Kidney (tissue), 14 donors: ENCODE results near the gene PIGU. TPM values are rescaled to one million over a fixed set of nuclear protein-coding genes. Genes with fewer than 3 reads are reported as not detected.
"Not testable (repeated sequence)": the region's sequence is repeated elsewhere in the genome, so short reads cannot be mapped to it uniquely, and the experiment has no call there.

Experiments
- DNase-seq, 5 donors: peaks; one replicate each; pipeline ENCODE4 v3.0.0-alpha.2; 2013 to 2020
- FAIRE-seq: peaks from 2 replicates; lab custom pipeline; 2012; peaks lifted over from hg19 to GRCh38; lab: Jason Lieb, UNC
- H3K27ac ChIP-seq, 2 donors: one replicate each; pipeline ENCODE4 v1.7.0; 2013; ENCODE audit warnings: low read depth in 2 of 2, low read length in 2 of 2, inconsistent platforms in 1 of 2
- H3K27me3 ChIP-seq: one replicate; pipeline ENCODE4 v1.7.1; 2013; ENCODE audit warnings: low read length, inconsistent platforms; ENCODE audit not compliant: control insufficient read depth, insufficient read depth
- H3K36me3 ChIP-seq, 3 donors: one replicate each; pipeline versions ENCODE4 v1.7.0 to v1.7.1; 2013; ENCODE audit warnings: low read length in 3 of 3, control low read depth in 1 of 3, inconsistent platforms in 1 of 3; ENCODE audit not compliant: insufficient read depth in 3 of 3, control insufficient read depth in 2 of 3
- H3K4me1 ChIP-seq, 3 donors: one replicate each; pipeline versions ENCODE4 v1.7.0 to v1.7.1; 2013; ENCODE audit warnings: low read length in 3 of 3, inconsistent platforms in 1 of 3, low read depth in 1 of 3; ENCODE audit not compliant: control insufficient read depth in 2 of 3, insufficient read depth in 2 of 3
- H3K4me3 ChIP-seq, 3 donors: one replicate each; pipeline versions ENCODE4 v1.7.0 to v1.8.1; 2013; ENCODE audit warnings: low read length in 3 of 3, control low read depth in 1 of 3, inconsistent platforms in 1 of 3
- H3K9ac ChIP-seq, 3 donors: one replicate each; pipeline versions ENCODE4 v1.7.0 to v1.7.1; 2013; ENCODE audit warnings: low read length in 3 of 3, control low read depth in 1 of 3, inconsistent platforms in 1 of 3
- H3K9me3 ChIP-seq, 3 donors: one replicate each; pipeline versions ENCODE4 v1.7.0 to v1.7.1; 2013; ENCODE audit warnings: low read length in 3 of 3, control low read depth in 1 of 3, inconsistent platforms in 1 of 3; ENCODE audit not compliant: control insufficient read depth in 2 of 3, insufficient read depth in 1 of 3
- CTCF ChIP-seq: IDR thresholded peaks from 3 replicates; pipeline ENCODE4 v1.5.1; 2012; ENCODE audit warnings: mild to moderate bottlenecking, moderate library complexity, borderline replicate concordance; ENCODE audit not compliant: insufficient read depth; ENCODE audit errors: extremely low read depth
- intact Hi-C: fragments of 100-400 bp; cut with DNase I; formaldehyde crosslinking; loops from one replicate; pipeline ENCODE4 v1.11.1; 2022
- polyA plus RNA-seq: library from polyadenylated mRNA; stranded (reverse); fragments of 350-450 nt; fragmentation: Illumina TruSeq; extraction: RNeasy Lipid Tissue Mini Kit (QIAGEN cat#74804); gene quantifications from one replicate; pipeline ENCODE4 v1.2.3, GENCODE V29; 2014; ENCODE audit warnings: low read depth, low replicate concordance; ENCODE audit not compliant: insufficient read depth
- total RNA-seq: library from RNA; stranded (reverse); fragmentation: NEBNext Ultra II Directional; extraction: Animal tissue kit (Norgen Biotek cat#: 25700); gene quantifications from one replicate; pipeline ENCODE4 v1.2.1, GENCODE V29; 2021
- donor health status: control.
- donor health status: control.
- donor health status: control.
- donor health status: control.
- donor health status: control.
- donor health status: DM: yes; HTN: yes; CAD: no.
- donor health status: Normal renal cell carcinoma (clear cell type).

The PIGU gene
- total and polyA plus RNA-seq, 2 donors from 2014 or later, result 15.9 to 42.0 TPM

GRCh38 chr20:34621036-34621343, 55.9 kb downstream of the PIGU start:
- Histone ChIP-seq H3K36me3 (peaks cover 0 to 2% (median 0%) of the 10 kb centered on the region in 3 donors), H3K27me3 (no peaks in the 10 kb centered on the region), H3K4me1 (peaks cover 0 to 2% (median 0%) of the 10 kb centered on the region in 3 donors), H3K9ac (no peak overlapping the region), H3K4me3 (no peak overlapping the region), H3K9me3 (no peaks in the 10 kb centered on the region), H3K27ac (no peak overlapping the region)
- DNase-seq (no peak), FAIRE-seq (no peak)
- TF ChIP-seq CTCF, result no peak
- intact Hi-C loops, result no loop called here

DNA sequence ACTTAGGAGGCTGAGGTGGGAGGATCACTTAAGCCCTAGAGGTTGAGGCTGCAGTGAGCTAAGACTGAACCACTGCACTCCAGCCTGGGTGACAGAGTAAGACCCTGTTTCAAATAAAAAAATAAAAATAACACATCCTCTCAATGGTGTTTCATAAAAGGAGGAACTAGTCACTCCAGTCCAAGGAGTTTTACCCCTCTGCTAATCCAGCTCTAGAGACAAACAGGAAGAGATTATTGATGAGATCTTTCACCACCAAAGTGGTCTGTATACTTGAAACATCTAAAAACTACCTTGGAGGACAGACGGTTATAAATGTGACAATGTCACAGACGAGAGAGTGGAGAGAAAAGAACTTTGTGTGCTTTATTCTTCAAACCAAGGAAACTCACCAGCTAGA, 58.2 kb downstream of the PIGU start:
- Histone ChIP-seq H3K4me3 (no peak overlapping the region), H3K9me3 (no peaks in the 10 kb centered on the region), H3K27ac (no peak overlapping the region), H3K36me3 (peaks cover 0 to 2% (median 2%) of the 10 kb centered on the region in 3 donors), H3K9ac (no peak overlapping the region), H3K27me3 (no peaks in the 10 kb centered on the region), H3K4me1 (peaks cover 0 to 3% (median 0%) of the 10 kb centered on the region in 3 donors)
- FAIRE-seq (no peak), DNase-seq (no peak)
- TF ChIP-seq CTCF, result no peak
- intact Hi-C loops, result no loop called here

DNA sequence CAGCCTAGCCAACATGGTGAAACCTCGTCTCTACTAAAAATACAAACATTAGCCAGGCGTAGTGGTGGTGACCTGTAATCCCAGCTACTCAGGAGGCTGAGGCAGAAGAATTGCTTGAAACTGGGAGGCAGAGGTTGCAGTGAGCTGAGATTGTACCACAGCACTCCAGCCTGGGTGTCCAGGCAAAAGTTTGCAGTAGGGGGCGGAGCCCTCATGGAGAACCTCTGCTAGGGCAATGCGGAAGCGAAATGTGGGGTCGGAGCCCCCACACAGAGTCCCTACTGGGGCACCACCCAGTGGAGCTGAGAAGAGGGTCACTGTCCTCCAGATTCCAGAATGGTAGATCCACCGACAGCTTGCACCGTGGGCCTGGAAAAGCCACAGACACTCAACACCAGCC, 60.0 kb downstream of the PIGU start:
- intact Hi-C loops, result not testable (repeated sequence)

DNA sequence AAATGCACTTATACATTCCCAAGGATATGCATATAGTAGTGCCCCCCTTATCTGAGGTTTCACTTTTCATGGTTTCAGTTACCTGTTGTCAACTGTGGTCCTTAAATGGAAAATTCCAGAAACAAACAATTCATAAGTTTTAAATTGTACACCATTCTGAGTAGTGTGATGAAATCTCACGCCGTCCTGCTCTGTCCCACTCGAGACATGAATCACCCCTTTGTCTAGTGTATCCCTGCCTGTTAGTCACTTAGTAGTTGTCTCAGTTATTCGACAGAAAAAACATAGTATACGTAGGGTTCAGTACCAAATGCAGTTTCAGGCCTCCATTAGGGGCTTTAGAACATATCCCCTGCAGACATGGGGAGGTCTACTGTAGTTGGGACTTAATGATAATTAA, 61.4 kb downstream of the PIGU start:
- H3K36me3 ChIP-seq, result peaks cover 0 to 2% (median 0%) of the 10 kb centered on the region in 3 donors
- intact Hi-C loops, result no loop called here
- no peaks in the 10 kb centered on the region for H3K27me3 ChIP-seq
- no peak for TF ChIP-seq CTCF
- H3K9ac ChIP-seq, result no peak overlapping the region
- no peak overlapping the region for H3K27ac ChIP-seq
- FAIRE-seq (no peak), DNase-seq (no peak)
- H3K4me3 ChIP-seq, result no peak overlapping the region
- H3K9me3 ChIP-seq, result no peaks in the 10 kb centered on the region
- peaks cover 0 to 3% (median 0%) of the 10 kb centered on the region in 3 donors for H3K4me1 ChIP-seq

More for the DNA sequence above, 60.0 kb downstream of the PIGU start:
- DNase-seq, H3K27ac ChIP-seq, H3K36me3 ChIP-seq, H3K4me3 ChIP-seq, FAIRE-seq, H3K4me1 ChIP-seq, H3K27me3 ChIP-seq, H3K9ac ChIP-seq, H3K9me3 ChIP-seq: not testable (repeated sequence)

GRCh38 chr20:34611976-34612375, 64.9 kb downstream of the PIGU start:
- H3K9me3 ChIP-seq, DNase-seq, H3K36me3 ChIP-seq, H3K27me3 ChIP-seq, H3K27ac ChIP-seq, FAIRE-seq, H3K9ac ChIP-seq, H3K4me3 ChIP-seq, H3K4me1 ChIP-seq, intact Hi-C loops: not testable (repeated sequence)
